Measurements from ENCODE around the gene CR1. TPM values are rescaled to one million over a fixed set of nuclear protein-coding genes. Genes with fewer than 3 reads are reported as not detected.
"Not testable (repeated sequence)": the region's sequence is repeated elsewhere in the genome, so short reads cannot be mapped to it uniquely, and the experiment has no call there.

CR1 gene
- total and polyA plus RNA-seq, 4 donors, result 0.22 to 4.0 (median 0.69) TPM

DNA sequence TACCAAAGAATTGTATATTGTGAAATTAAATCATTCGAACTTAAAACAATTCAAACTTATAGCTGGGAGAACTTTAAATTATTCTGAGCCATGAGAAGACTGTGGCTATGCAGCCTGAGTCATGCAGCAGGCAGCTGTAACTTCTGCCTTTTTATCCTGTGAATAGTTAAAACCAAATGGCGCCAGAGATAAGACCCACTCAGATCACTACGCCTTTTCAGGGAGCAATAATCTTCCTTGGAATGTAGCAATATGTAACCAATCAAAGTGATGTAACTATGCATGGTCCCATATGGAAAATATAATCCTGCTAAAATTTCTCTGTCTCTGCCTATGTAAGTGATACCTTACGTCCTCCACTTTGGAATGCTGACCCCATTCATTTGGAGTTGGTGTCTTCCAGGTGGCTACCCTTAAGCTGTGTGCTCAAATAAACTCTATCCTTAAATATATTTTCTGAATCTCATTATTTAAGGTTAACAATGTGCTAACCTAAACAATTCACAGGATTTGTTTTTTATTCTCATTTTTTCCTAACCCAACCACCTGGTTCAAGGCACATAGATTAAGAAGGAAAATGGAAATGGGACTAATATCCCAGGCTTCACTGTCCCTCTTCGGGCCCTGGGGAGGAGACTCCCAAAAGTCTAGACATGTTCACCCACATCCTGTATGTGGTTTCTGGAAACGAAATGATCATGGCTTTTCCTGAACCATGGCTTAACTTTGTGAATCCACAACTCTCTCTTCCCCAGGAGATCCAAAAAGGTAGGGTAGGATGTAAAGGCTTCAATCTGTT, 184.8 kb downstream of the CR1 start:
- not testable (repeated sequence) for H3K27ac ChIP-seq (ENCODE audit: low read depth, low read length); DNase-seq (ENCODE audit: low read depth in 4 of 6, low spot score in 6 of 6); H3K9me3 ChIP-seq (ENCODE audit: control insufficient read depth, insufficient read depth, low read length); H3K4me3 ChIP-seq (ENCODE audit: low read depth, low read length); H3K4me1 ChIP-seq (ENCODE audit: control insufficient read depth, insufficient read depth, low read length); H3K27me3 ChIP-seq (ENCODE audit: control insufficient read depth, insufficient read depth, low read length); H3K36me3 ChIP-seq (ENCODE audit: control insufficient read depth, insufficient read depth, low read length)
- no CpG with 5 or more reads among the region's 6 CpGs for WGBS (ENCODE audit: insufficient coverage)

DNA sequence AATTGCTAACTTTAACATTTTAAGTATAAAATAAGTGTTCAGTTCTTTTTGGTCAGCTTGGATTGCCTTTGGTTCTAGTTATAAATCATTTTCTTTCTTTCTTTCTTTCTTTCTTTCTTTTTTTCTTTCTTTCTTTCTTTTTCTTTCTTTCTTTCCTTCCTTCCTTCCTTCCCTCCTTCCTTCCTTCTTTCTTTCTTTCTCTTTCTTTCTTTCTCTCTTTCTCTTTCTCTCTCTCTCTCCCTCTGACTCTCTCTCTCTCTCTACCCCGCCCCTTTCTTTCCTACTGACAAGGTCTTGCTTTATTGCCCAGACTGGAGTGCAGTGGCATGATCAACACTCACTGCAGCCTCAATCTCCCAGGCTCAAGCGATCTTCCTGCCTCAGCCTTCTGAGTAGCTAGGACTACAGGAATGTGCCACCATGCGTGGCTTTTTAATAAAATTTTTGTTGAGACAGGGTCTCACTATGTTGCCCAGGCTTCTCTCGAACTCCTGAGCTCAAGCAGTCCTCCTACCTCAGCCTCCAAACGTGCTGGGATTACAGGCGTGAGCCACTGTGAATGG, 187.0 kb downstream of the CR1 start:
- not testable (repeated sequence) for H3K36me3 ChIP-seq (ENCODE audit: control insufficient read depth, insufficient read depth, low read length)

DNA sequence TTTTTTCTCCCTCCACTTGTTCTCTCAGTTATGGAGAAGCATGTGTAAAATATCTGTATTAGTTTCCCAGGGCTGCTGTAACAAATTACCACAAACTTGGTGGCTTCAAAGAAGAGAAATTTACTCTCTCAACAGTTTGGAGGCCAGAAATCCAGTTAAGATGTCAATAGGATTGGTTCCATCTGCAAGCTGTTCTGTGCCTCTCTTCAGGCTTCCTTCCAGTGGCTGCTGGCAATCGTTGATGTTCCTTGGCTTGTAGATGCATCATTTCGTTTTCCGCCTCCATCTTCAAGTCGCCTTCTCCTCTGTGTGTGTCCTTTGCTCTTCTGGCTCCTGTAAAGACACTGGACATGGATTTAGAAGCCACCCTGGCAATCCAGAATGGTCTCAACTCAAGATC, 194.6 kb downstream of the CR1 start:
- peak in 1 of 6 donors; percentile 28 for DNase-seq (ENCODE audit: low read depth in 4 of 6, low spot score in 6 of 6)

More for the DNA sequence above, 187.0 kb downstream of the CR1 start:
- not testable (repeated sequence) for H3K4me3 ChIP-seq (ENCODE audit: low read depth, low read length); H3K27ac ChIP-seq (ENCODE audit: low read depth, low read length); H3K9me3 ChIP-seq (ENCODE audit: control insufficient read depth, insufficient read depth, low read length); H3K4me1 ChIP-seq (ENCODE audit: control insufficient read depth, insufficient read depth, low read length); DNase-seq (ENCODE audit: low read depth in 4 of 6, low spot score in 6 of 6); H3K27me3 ChIP-seq (ENCODE audit: control insufficient read depth, insufficient read depth, low read length)
- WGBS (ENCODE audit: insufficient coverage), result 82% methylated on average over 5 of the region's 6 CpGs

DNA sequence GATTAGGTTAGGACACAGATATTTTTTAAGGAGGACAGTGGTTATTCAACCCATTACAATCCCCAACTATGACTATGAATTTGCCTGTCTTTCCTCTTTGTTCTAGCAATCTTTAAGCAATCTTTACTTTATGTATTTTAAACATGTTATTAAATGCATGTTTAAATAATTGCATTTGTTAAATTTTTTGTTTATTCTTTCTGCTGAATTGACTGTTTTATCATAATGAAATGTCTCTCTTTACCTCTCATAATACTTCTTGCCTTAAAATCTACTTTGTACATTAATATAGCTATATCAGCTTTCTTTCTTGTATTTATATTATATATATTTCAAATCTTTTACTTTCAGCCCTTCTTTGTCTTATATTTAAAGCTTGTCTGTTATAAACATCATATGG, 195.1 kb downstream of the CR1 start:
- Histone ChIP-seq H3K4me1 (ENCODE audit: control insufficient read depth, insufficient read depth, low read length) (no peaks in the 10 kb centered on the region), H3K27me3 (ENCODE audit: control insufficient read depth, insufficient read depth, low read length) (no peaks in the 10 kb centered on the region), H3K9me3 (ENCODE audit: control insufficient read depth, insufficient read depth, low read length) (no peaks in the 10 kb centered on the region), H3K36me3 (ENCODE audit: control insufficient read depth, insufficient read depth, low read length) (no peaks in the 10 kb centered on the region), H3K4me3 (ENCODE audit: low read depth, low read length) (no peak overlapping the region), H3K27ac (ENCODE audit: low read depth, low read length) (no peak overlapping the region)
- no peak for DNase-seq (ENCODE audit: low read depth in 4 of 6, low spot score in 6 of 6)

More for the DNA sequence above, 194.6 kb downstream of the CR1 start:
- H3K4me3 ChIP-seq (ENCODE audit: low read depth, low read length); H3K4me1 ChIP-seq (ENCODE audit: control insufficient read depth, insufficient read depth, low read length); H3K27me3 ChIP-seq (ENCODE audit: control insufficient read depth, insufficient read depth, low read length); H3K27ac ChIP-seq (ENCODE audit: low read depth, low read length); H3K9me3 ChIP-seq (ENCODE audit: control insufficient read depth, insufficient read depth, low read length); H3K36me3 ChIP-seq (ENCODE audit: control insufficient read depth, insufficient read depth, low read length): not testable (repeated sequence)
- WGBS (ENCODE audit: insufficient coverage), result 87% methylated on average over 4 of the region's 4 CpGs

Other genes starting within 250 kb of the CR1 start
- 10 to 100 TPM; 29.9 to 32.4 TPM for gene CD55, start 174.5 kb upstream of the CR1 start, total RNA-seq
- 10 to 100 TPM; 11.3 to 14.3 TPM for gene CD55, start 174.5 kb upstream of the CR1 start, polyA plus RNA-seq (ENCODE audit: insufficient read length in 2 of 2)
- under 1 TPM; 0.11 to 0.20 TPM for gene CR2, start 41.8 kb upstream of the CR1 start, total RNA-seq
- under 1 TPM; 0.21 to 0.22 TPM for gene CR2, start 41.8 kb upstream of the CR1 start, polyA plus RNA-seq (ENCODE audit: insufficient read length in 2 of 2)
- gene CR1L, start 149.0 kb downstream of the CR1 start, total RNA-seq, result 1 to 10 TPM in 1 of 2 donors, under 1 TPM in 1; 0.50 to 2.0 TPM
- 1 to 10 TPM in 1 of 2 donors, under 1 TPM in 1; 0.95 to 1.7 TPM for gene CR1L, start 149.0 kb downstream of the CR1 start, polyA plus RNA-seq (ENCODE audit: insufficient read length in 2 of 2)

Data from spinal cord (tissue), 10 donors.